Right lobe of liver (tissue), 4 donors: ENCODE results near the gene EPN1.

ENCODE experiments used
- POLR2A ChIP-seq: fragments of 450-650 bp; IDR thresholded peaks from one replicate; pipeline ENCODE4 v1.6.1; 2017; ENCODE audit warnings: antibody characterized with exemption, mild to moderate bottlenecking
- TF ChIP-seq, protein P1 (sequence below), 4 donors: fragments of 200-600 bp in 3 of 4; fragments of 450-650 bp in 1 of 4; IDR thresholded peaks; one replicate each; pipeline versions ENCODE4 v1.5.1 to v1.8.0; 2016 to 2022; ENCODE audit warnings: antibody characterized with exemption in 4 of 4, mild to moderate bottlenecking in 2 of 4
- donor health status: DM: no; HTN: no; CAD: no.
- donor health status: DM: no; HTN: no; CAD: no.
- donor health status: DM: no; HTN: yes; CAD: no.

GRCh38 chr19:55695511-55696290 is 20.7 kb downstream of the EPN1 start:
- TF ChIP-seq, protein P1, sequence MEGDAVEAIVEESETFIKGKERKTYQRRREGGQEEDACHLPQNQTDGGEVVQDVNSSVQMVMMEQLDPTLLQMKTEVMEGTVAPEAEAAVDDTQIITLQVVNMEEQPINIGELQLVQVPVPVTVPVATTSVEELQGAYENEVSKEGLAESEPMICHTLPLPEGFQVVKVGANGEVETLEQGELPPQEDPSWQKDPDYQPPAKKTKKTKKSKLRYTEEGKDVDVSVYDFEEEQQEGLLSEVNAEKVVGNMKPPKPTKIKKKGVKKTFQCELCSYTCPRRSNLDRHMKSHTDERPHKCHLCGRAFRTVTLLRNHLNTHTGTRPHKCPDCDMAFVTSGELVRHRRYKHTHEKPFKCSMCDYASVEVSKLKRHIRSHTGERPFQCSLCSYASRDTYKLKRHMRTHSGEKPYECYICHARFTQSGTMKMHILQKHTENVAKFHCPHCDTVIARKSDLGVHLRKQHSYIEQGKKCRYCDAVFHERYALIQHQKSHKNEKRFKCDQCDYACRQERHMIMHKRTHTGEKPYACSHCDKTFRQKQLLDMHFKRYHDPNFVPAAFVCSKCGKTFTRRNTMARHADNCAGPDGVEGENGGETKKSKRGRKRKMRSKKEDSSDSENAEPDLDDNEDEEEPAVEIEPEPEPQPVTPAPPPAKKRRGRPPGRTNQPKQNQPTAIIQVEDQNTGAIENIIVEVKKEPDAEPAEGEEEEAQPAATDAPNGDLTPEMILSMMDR (IDR thresholded peaks at IDR 0.05) = no peak
- no peak for TF ChIP-seq POLR2A
